C4-2B (cell line): ENCODE results near the gene AAR2.

ENCODE experiments used
- H3K27ac ChIP-seq: fragments of 450-650 bp; 2 replicates; pipeline ENCODE4 v1.5.1; 2017
- ZFX ChIP-seq: fragments of 450-650 bp; IDR thresholded peaks from 2 replicates; pipeline ENCODE4 v1.6.1; 2017
- TF ChIP-seq, protein P1 (sequence below): fragments of 450-650 bp; conservative IDR thresholded peaks from 2 replicates; pipeline ENCODE4 v1.5.1; 2017; ENCODE audit warnings: mild to moderate bottlenecking

Gene AAR2

DNA sequence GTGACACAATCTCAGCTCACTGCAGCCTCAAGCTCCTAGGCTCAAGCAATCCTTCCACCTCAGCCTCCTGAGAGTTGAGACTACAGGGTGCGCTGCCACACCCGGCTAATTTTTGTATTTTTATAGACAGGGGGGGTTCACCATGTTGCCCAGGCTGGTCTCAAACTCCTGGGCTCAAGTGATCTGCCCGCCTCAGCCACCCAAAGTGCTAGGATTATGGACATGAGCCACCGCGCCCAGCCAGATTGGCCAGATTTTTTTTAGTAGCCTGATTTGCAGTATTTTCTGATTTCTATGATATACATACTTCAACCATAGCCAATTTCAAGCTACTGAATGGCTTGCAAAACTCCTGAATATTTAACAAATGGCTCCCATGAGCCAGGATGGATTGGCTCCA is 48.5 kb downstream of the AAR2 start:
- no peak for TF ChIP-seq ZFX
- TF ChIP-seq, protein P1, sequence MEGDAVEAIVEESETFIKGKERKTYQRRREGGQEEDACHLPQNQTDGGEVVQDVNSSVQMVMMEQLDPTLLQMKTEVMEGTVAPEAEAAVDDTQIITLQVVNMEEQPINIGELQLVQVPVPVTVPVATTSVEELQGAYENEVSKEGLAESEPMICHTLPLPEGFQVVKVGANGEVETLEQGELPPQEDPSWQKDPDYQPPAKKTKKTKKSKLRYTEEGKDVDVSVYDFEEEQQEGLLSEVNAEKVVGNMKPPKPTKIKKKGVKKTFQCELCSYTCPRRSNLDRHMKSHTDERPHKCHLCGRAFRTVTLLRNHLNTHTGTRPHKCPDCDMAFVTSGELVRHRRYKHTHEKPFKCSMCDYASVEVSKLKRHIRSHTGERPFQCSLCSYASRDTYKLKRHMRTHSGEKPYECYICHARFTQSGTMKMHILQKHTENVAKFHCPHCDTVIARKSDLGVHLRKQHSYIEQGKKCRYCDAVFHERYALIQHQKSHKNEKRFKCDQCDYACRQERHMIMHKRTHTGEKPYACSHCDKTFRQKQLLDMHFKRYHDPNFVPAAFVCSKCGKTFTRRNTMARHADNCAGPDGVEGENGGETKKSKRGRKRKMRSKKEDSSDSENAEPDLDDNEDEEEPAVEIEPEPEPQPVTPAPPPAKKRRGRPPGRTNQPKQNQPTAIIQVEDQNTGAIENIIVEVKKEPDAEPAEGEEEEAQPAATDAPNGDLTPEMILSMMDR: no peak
- H3K27ac ChIP-seq: no peak overlapping the region

DNA sequence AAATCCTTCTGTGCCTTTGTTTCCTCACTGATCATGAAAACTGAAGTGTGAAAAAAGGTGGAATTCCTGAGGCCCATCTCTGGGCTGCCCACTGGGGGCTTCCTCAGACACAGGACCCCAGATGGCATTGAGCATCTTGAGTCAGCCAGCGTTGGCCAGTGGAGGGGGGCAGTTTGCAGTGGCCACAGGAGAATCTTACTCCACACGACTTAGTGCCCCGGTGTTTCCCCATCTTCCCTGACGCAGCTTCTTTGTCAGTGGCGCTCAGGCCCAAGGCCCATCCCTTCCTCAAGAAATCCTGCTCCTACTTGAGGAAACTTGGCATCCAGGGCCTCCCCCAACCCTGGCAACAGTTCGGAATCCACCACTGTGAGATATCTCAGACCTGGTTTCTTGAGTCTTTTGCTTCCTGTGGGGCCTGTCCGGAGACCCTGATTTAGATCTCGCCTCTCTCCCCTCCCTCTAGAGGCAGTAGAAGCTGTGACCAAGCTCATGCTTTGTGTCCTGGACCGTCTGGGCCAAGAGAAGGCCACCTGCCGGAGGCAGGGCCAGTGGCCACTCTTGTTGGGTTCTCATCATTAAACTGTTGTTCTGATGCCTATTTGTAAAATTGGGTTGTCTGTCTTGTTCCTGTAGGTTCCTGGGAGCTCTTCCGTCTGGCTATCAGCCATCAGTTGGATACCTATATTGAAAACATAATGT is 49.6 kb downstream of the AAR2 start:
- no peak overlapping the region for H3K27ac ChIP-seq
- no peak for TF ChIP-seq ZFX
- TF ChIP-seq, protein P1: no peak

DNA sequence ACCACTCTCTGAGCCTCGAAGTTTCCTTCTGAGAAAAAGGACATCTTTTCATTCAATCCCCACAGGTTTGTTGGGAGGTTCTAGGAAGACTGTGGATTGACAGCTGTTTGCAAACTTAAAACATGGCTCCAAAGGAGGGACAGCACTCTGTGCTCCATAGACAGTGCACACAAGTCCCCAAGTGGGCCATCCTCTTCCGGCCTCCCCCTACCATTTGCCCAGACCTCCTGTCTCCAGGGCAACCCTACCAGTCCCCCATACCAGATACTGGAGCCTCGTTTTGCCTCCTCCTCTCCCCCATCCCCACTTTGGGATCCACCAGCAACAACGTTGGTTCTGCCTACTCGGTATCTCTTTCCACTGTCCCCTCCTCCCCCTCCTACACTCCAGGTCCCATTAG is 61.4 kb downstream of the AAR2 start:
- H3K27ac ChIP-seq: no peak overlapping the region
- TF ChIP-seq, protein P1: no peak
- TF ChIP-seq ZFX: no peak

DNA sequence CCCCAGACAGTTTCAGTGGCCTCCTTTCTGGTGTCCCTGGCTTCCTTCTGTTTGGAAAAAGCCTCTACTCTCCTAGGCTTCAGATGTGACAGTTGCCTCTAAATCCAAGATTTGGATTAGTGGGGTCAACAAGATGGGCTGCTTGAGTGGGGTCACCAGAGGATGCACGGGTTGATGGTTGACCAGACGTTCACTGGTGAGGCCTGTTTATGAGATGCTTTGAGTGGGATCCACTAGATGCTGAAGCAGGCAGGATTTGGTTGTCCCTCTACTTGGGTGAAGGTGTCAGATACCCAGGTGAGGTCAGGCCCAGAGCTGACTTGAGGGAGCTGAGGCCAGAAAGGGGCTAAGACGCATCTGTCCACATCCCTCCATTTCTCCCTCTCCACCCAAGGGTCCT is 61.8 kb downstream of the AAR2 start:
- no peak overlapping the region for H3K27ac ChIP-seq
- TF ChIP-seq, protein P1: no peak
- TF ChIP-seq ZFX: no peak

DNA sequence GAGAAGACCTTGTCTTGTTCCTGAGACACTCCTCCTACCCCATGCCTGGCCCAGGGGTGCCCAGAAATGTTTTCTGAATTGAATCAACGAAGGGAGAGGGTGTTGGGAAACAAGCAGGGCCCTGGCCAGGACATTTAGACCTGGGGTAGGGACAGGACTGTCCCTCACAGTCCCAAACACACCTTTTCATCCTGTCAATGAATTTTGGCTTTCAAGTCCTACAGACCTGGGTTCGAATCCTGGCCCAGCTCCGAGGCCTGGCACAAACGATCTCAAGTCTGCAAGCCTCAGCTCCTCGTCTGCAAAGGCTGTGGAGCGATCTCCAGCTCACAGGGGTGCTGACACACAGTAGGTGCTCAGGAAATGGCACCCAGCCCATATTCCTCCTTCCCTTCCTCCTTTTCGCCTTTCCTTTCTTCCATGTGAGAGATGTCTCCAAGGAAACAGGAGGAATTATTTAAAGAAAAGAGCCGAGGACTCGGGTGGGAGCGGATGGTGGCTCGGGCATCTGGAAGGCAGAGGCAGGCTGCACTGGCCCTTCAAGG is 62.6 kb downstream of the AAR2 start:
- no peak overlapping the region for H3K27ac ChIP-seq
- TF ChIP-seq, protein P1: no peak
- TF ChIP-seq ZFX: no peak

DNA sequence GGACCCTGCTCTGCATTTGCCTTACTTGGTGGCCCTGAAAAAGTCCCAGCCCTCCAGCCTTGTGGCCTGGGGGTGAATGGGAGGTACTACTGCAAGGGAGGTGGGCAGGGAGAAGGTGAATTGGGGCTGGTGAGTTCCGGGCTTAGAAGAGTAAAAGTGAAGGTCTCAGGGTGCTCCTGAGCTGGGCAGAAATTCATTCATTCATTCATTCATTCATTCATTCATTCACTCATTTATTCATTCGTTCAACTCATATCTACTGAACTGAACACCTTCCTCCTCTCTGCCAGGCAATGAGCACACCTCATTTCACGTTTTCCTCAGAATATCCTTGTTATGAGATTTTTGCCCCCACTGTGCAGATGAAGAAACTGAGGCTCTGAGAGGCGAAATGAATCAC is 63.2 kb downstream of the AAR2 start:
- TF ChIP-seq ZFX: no peak
- TF ChIP-seq, protein P1: no peak
- no peak overlapping the region for H3K27ac ChIP-seq

DNA sequence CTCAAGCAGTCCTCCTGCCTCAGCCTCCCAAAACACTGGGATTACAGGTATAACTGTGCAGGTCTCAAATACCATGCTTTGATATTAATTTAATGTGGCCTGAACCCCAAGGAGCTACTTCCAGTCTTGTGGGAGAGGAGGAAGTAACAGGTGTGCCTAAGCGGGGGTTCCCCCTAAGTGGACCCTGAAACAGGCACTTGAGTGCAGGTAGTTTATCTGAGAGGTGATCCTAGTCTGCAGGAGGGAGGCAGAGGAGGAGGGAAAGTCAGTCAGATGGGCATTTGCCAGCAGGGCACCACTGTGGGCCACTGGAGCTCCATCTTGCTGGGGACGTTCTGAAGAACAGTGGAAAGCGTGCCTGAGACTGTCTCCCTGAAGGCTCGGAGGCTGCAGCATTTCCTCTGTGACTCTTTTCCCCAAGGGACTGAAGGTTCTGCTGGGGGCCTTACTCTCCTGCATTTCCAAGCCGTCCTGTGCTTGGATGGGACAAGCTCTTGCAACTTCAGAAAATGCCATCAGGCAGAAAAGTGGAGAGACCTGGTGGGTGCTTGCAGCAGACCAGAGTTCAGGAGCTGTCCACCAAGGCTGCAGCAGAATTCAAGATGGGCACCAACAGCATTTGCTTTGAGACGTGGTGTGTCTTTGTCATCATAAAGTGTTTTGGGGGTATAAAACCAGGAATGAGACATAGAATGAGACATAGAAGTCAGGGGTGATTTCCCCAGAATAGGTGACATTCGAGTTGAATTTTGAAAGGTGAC is 65.3 kb downstream of the AAR2 start:
- no peak overlapping the region for H3K27ac ChIP-seq
- TF ChIP-seq ZFX: no peak
- TF ChIP-seq, protein P1: no peak
